Hippocampal formation (tissue), 2 donors: ENCODE results near the gene DBP.

Source experiments
- DNase-seq, 2 donors: peaks; one replicate each; lab custom pipeline; 2025; lab: John Stamatoyannopoulos, UW

DBP gene

GRCh38 chr19:48627201-48627864 is 9.8 kb downstream of the DBP start:
- DNase-seq, result no peak

GRCh38 chr19:48625891-48626327 is 11.3 kb downstream of the DBP start:
- DNase-seq, result no peak

- no peak for DNase-seq
Measured at GRCh38 chr19:48624791-48625723, 12.1 kb downstream of the DBP start.

- DNase-seq, result peak; percentile 98 to 99
Measured at GRCh38 chr19:48624067-48624594, 13.0 kb downstream of the DBP start.

GRCh38 chr19:48623556-48624066 is 13.6 kb downstream of the DBP start:
- DNase-seq, result no peak

- DNase-seq, result no peak
Measured at GRCh38 chr19:48619692-48620585, 17.2 kb downstream of the DBP start.

- peak; percentile 98 to 100 for DNase-seq
Measured at GRCh38 chr19:48618916-48619691, 18.1 kb downstream of the DBP start, which contains the start of the genes RPL18 and SPHK2. Gene RPL18, minus strand, starts transcription at chr19:48619178. Its CDS starts 35 bp downstream, at chr19:48619143. Gene SPHK2, plus strand, starts transcription at chr19:48619506. Its CDS starts 1,009 bp downstream, at chr19:48620515.

- no peak for DNase-seq
Measured at GRCh38 chr19:48618278-48618915, 18.8 kb downstream of the DBP start.

- no peak for DNase-seq
Measured at GRCh38 chr19:48617146-48617937, 19.8 kb downstream of the DBP start.

GRCh38 chr19:48616491-48617056 is 20.6 kb downstream of the DBP start:
- DNase-seq, result no peak

- no peak for DNase-seq
Measured at GRCh38 chr19:48616041-48616436, 21.1 kb downstream of the DBP start.

- no peak for DNase-seq
Measured at GRCh38 chr19:48615231-48616040, 21.7 kb downstream of the DBP start.

- DNase-seq, result no peak
Measured at GRCh38 chr19:48614436-48615230, 22.5 kb downstream of the DBP start, which contains the start of gene FAM83E. Gene FAM83E, minus strand, starts transcription at chr19:48615076. Its CDS starts 1,704 bp downstream, at chr19:48613372.

GRCh38 chr19:48613852-48614435 is 23.2 kb downstream of the DBP start:
- no peak for DNase-seq

- peak in 1 of 2 donors; percentile 27 for DNase-seq
Measured at GRCh38 chr19:48613024-48613851, 23.9 kb downstream of the DBP start.

GRCh38 chr19:48611872-48612271 is 25.3 kb downstream of the DBP start:
- no peak for DNase-seq
